ENCODE data around the gene PCSK4. TPM values are rescaled to one million over a fixed set of nuclear protein-coding genes. Genes with fewer than 3 reads are reported as not detected.

PCSK4 gene
- total RNA-seq, 1 donor = 1.4 TPM

GRCh38 chr19:1526066-1526778 is 36.1 kb upstream of the PCSK4 start:
- H3K4me1 ChIP-seq (ENCODE audit: insufficient read depth, low read length) = no peaks in the 10 kb centered on the region
- H3K9me3 ChIP-seq (ENCODE audit: low read depth, low read length) = no peaks in the 10 kb centered on the region
- no peak overlapping the region for H3K4me3 ChIP-seq (ENCODE audit: insufficient read depth, low read length)
- peak; percentile 67 for DNase-seq (ENCODE audit: insufficient read length, low spot score, missing footprints)
- H2AFZ ChIP-seq (ENCODE audit: low read length) = no peak overlapping the region
- no peaks in the 10 kb centered on the region for H3K36me3 ChIP-seq (ENCODE audit: insufficient read depth, low read length)
- H4K20me1 ChIP-seq (ENCODE audit: insufficient read depth, low read length) = no peaks in the 10 kb centered on the region
- TF ChIP-seq CTCF (IDR thresholded peaks at IDR 0.05; ENCODE audit: extremely low read depth, low read depth, low read length) = no peak
- no peak overlapping the region for H3K27ac ChIP-seq (ENCODE audit: low read depth, low read length)
- no peaks in the 10 kb centered on the region for H3K79me2 ChIP-seq (ENCODE audit: insufficient read depth, low read length)
- H3K4me2 ChIP-seq (ENCODE audit: insufficient read depth, low read length) = no peak overlapping the region
- H3K27me3 ChIP-seq (ENCODE audit: insufficient read depth, low read length) = peaks cover 31% of the 10 kb centered on the region

- Histone ChIP-seq H3K9me3 (ENCODE audit: low read depth, low read length) (no peaks in the 10 kb centered on the region), H3K36me3 (ENCODE audit: insufficient read depth, low read length) (no peaks in the 10 kb centered on the region)
Observed at GRCh38 chr19:1525343-1525742, 35.2 kb upstream of the PCSK4 start.

GRCh38 chr19:1524972-1525325 is 34.8 kb upstream of the PCSK4 start:
- H2AFZ ChIP-seq (ENCODE audit: low read length) = no peak overlapping the region
- no peak overlapping the region for H3K4me3 ChIP-seq (ENCODE audit: insufficient read depth, low read length)
- no peaks in the 10 kb centered on the region for H3K36me3 ChIP-seq (ENCODE audit: insufficient read depth, low read length)
- peak; percentile 89 for DNase-seq (ENCODE audit: insufficient read length, low spot score, missing footprints)
- H3K4me1 ChIP-seq (ENCODE audit: insufficient read depth, low read length) = no peaks in the 10 kb centered on the region
- H3K79me2 ChIP-seq (ENCODE audit: insufficient read depth, low read length) = no peaks in the 10 kb centered on the region
- peaks cover 31% of the 10 kb centered on the region for H3K27me3 ChIP-seq (ENCODE audit: insufficient read depth, low read length)
- H3K27ac ChIP-seq (ENCODE audit: low read depth, low read length) = no peak overlapping the region
- no peaks in the 10 kb centered on the region for H3K9me3 ChIP-seq (ENCODE audit: low read depth, low read length)
- no peak for TF ChIP-seq CTCF (IDR thresholded peaks at IDR 0.05; ENCODE audit: extremely low read depth, low read depth, low read length)
- H3K4me2 ChIP-seq (ENCODE audit: insufficient read depth, low read length) = no peak overlapping the region
- H4K20me1 ChIP-seq (ENCODE audit: insufficient read depth, low read length) = no peaks in the 10 kb centered on the region

More at GRCh38 chr19:1525343-1525742, 35.2 kb upstream of the PCSK4 start:
- Histone ChIP-seq H3K27ac (ENCODE audit: low read depth, low read length) (no peak overlapping the region), H3K4me3 (ENCODE audit: insufficient read depth, low read length) (no peak overlapping the region), H3K4me2 (ENCODE audit: insufficient read depth, low read length) (no peak overlapping the region), H3K4me1 (ENCODE audit: insufficient read depth, low read length) (no peaks in the 10 kb centered on the region), H3K79me2 (ENCODE audit: insufficient read depth, low read length) (no peaks in the 10 kb centered on the region), H4K20me1 (ENCODE audit: insufficient read depth, low read length) (no peaks in the 10 kb centered on the region), H3K27me3 (ENCODE audit: insufficient read depth, low read length) (peaks cover 31% of the 10 kb centered on the region), H2AFZ (ENCODE audit: low read length) (no peak overlapping the region)
- DNase-seq (ENCODE audit: insufficient read length, low spot score, missing footprints) = peak; percentile 81
- TF ChIP-seq CTCF (IDR thresholded peaks at IDR 0.05; ENCODE audit: extremely low read depth, low read depth, low read length) = no peak

GRCh38 chr19:1524287-1524971 is 34.3 kb upstream of the PCSK4 start:
- H3K4me2 ChIP-seq (ENCODE audit: insufficient read depth, low read length) = no peak overlapping the region
- H3K27ac ChIP-seq (ENCODE audit: low read depth, low read length) = no peak overlapping the region
- peaks cover 31% of the 10 kb centered on the region for H3K27me3 ChIP-seq (ENCODE audit: insufficient read depth, low read length)
- H3K36me3 ChIP-seq (ENCODE audit: insufficient read depth, low read length) = no peaks in the 10 kb centered on the region
- H3K4me3 ChIP-seq (ENCODE audit: insufficient read depth, low read length) = no peak overlapping the region
- peak; percentile 68 for DNase-seq (ENCODE audit: insufficient read length, low spot score, missing footprints)
- H4K20me1 ChIP-seq (ENCODE audit: insufficient read depth, low read length) = no peaks in the 10 kb centered on the region
- no peak overlapping the region for H2AFZ ChIP-seq (ENCODE audit: low read length)
- no peaks in the 10 kb centered on the region for H3K4me1 ChIP-seq (ENCODE audit: insufficient read depth, low read length)
- no peak for TF ChIP-seq CTCF (IDR thresholded peaks at IDR 0.05; ENCODE audit: extremely low read depth, low read depth, low read length)
- no peaks in the 10 kb centered on the region for H3K79me2 ChIP-seq (ENCODE audit: insufficient read depth, low read length)
- H3K9me3 ChIP-seq (ENCODE audit: low read depth, low read length) = no peaks in the 10 kb centered on the region
